ENCODE measurements around the gene TRPC6.
"Not testable (repeated sequence)": the region's sequence is repeated elsewhere in the genome, so short reads cannot be mapped to it uniquely, and the experiment has no call there.

The TRPC6 gene

GRCh38 chr11:101516546-101516945, 67.3 kb downstream of the TRPC6 start:
- DNase-seq, result no peak

GRCh38 chr11:101511065-101511464, 72.7 kb downstream of the TRPC6 start:
- no peak for DNase-seq

GRCh38 chr11:101510591-101510990, 73.2 kb downstream of the TRPC6 start:
- no peak for DNase-seq

GRCh38 chr11:101509922-101510321, 73.9 kb downstream of the TRPC6 start:
- no peak for DNase-seq

- DNase-seq, result no peak
Observed at GRCh38 chr11:101508370-101508769, 75.4 kb downstream of the TRPC6 start.

- DNase-seq, result no peak
Observed at GRCh38 chr11:101498891-101499290, 84.9 kb downstream of the TRPC6 start.

GRCh38 chr11:101497291-101497690, 86.5 kb downstream of the TRPC6 start:
- DNase-seq, result no peak

GRCh38 chr11:101487775-101488174, 96.0 kb downstream of the TRPC6 start:
- no peak for DNase-seq

- no peak for DNase-seq
Observed at GRCh38 chr11:101482556-101483124, 101.2 kb downstream of the TRPC6 start.

GRCh38 chr11:101478587-101479369, 105.0 kb downstream of the TRPC6 start:
- DNase-seq, result no peak

GRCh38 chr11:101477926-101478325, 105.9 kb downstream of the TRPC6 start:
- no peak for DNase-seq

- DNase-seq, result no peak
Observed at GRCh38 chr11:101476191-101476590, 107.6 kb downstream of the TRPC6 start.

GRCh38 chr11:101475699-101476098, 108.1 kb downstream of the TRPC6 start:
- no peak for DNase-seq

- no peak for DNase-seq
Observed at GRCh38 chr11:101474666-101475065, 109.1 kb downstream of the TRPC6 start.

GRCh38 chr11:101470881-101471520, 112.8 kb downstream of the TRPC6 start:
- DNase-seq, result no peak

- no peak for DNase-seq
Observed at GRCh38 chr11:101470419-101470818, 113.4 kb downstream of the TRPC6 start.

GRCh38 chr11:101466352-101466751, 117.5 kb downstream of the TRPC6 start:
- no peak for DNase-seq

GRCh38 chr11:101464388-101464787, 119.4 kb downstream of the TRPC6 start:
- not testable (repeated sequence) for DNase-seq

- no peak for DNase-seq
Observed at GRCh38 chr11:101459020-101459419, 124.8 kb downstream of the TRPC6 start.

- DNase-seq, result no peak
Observed at GRCh38 chr11:101458161-101458560, 125.6 kb downstream of the TRPC6 start.

GRCh38 chr11:101456812-101457211, 127.0 kb downstream of the TRPC6 start:
- no peak for DNase-seq

- DNase-seq, result no peak
Observed at GRCh38 chr11:101453682-101454081, 130.1 kb downstream of the TRPC6 start.

- DNase-seq, result no peak
Observed at GRCh38 chr11:101448881-101449442, 134.8 kb downstream of the TRPC6 start.

- DNase-seq, result no peak
Observed at GRCh38 chr11:101446726-101447125, 137.1 kb downstream of the TRPC6 start.

Data from T-helper 9 cell (primary cell).